HG03039 (cell line): Measurements from ENCODE around the gene ARFGEF2.
"Not testable (repeated sequence)": the region's sequence is repeated elsewhere in the genome, so short reads cannot be mapped to it uniquely, and the experiment has no call there.

Experiments used
- ATAC-seq: cut with Tn5 transposase; IDR thresholded peaks from one replicate; pipeline ENCODE4 v1.9.1; 2021; ENCODE audit warnings: mild to moderate bottlenecking, moderate library complexity; ENCODE audit not compliant: unreplicated experiment

Gene ARFGEF2

GRCh38 chr20:48949304-48950170, 28.0 kb downstream of the ARFGEF2 start:
- no peak for ATAC-seq

DNA sequence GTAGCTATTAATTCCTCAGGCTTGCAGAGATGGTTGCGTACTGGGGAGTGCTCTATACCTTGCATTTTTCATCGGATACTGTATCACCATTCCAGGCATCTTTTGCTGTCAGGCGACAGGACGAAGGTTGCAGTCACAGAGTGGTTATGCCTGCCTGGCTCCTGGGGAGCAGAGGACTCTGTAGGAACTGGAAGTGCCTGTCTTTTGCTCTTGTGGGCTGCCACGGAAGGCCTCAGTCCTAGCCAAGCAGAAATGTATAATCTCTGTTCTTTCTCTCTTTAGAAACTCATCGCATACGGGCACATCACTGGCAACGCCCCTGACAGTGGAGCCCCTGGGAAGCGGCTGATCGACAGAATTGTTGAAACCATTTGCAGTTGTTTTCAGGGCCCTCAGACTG, 29.5 kb downstream of the ARFGEF2 start:
- no peak for ATAC-seq

GRCh38 chr20:48951646-48952045, 30.1 kb downstream of the ARFGEF2 start:
- ATAC-seq = no peak

- ATAC-seq = no peak
Measured at GRCh38 chr20:48952656-48953055, 31.1 kb downstream of the ARFGEF2 start.

- ATAC-seq = no peak
Measured at GRCh38 chr20:48953653-48954052, 32.1 kb downstream of the ARFGEF2 start.

DNA sequence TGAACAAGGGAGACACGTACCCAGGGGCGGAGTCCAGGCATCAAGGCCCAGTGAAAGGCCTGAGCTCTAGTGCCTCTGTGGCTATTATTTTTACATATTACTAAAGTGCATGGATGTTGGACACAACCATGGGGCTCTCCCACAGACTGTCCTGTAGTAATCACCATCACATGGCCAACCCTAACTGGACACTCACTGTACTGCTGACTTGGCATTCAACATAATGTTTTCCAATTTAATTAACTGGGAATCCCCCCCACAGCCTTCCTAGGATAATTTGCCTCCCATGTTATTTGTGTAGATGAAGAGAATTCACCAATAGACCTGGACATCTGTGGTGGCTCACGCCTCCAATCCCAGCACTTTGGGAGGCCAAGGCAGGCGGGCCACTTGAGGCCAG, 34.5 kb downstream of the ARFGEF2 start:
- no peak for ATAC-seq

GRCh38 chr20:48957053-48957481, 35.6 kb downstream of the ARFGEF2 start:
- no peak for ATAC-seq

- ATAC-seq = no peak
Measured at GRCh38 chr20:48957533-48957932, 36.0 kb downstream of the ARFGEF2 start.

DNA sequence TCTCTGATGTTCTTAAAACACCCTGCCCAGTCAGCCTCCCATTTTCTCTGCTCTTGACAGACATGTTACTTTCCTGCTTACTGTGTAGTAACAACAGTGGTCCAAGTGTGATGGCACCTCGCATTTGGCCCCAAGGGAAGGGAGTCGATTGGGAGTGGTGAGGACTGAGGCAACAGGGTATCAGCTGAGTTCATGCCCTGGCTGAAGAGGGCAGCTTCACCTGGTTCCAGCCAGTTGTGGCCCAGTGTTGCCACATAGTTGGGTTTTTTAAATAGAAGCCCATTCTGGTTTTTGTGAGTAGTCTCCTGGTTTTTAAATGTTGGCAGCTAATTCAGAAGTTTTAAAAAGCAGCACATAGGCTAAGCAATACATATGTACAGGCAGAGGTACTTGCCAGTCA, 37.2 kb downstream of the ARFGEF2 start:
- no peak for ATAC-seq

DNA sequence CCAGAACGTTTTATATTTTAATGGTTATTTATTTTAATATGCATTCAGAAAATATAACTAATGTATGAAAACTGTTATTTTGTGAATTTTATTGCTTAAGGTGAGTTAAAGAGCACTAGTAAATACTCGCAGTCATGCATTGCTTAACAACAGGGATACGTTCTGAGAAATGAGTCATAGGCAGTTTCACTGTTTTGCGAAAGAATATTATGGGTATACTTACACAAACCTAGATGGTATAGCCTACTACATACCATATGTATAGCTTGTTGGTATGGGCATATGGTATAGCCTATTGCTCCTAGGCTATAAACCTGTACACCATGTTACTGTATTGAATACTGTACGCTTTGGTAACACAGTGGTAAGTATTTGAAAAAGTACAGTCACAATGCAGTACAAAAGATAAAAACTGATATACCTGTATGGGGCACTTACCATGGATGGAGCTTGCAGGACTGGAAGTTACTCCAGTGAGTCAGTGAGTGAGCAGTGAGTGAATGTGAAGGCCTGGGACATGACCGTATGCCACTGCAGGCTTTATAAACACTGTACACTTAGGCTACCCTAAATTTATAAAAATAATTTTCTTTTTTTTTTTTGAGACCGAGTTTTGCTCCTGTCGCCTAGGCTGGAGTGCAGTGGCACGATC, 38.5 kb downstream of the ARFGEF2 start:
- ATAC-seq = no peak

GRCh38 chr20:48962421-48962820, 40.9 kb downstream of the ARFGEF2 start:
- no peak for ATAC-seq

DNA sequence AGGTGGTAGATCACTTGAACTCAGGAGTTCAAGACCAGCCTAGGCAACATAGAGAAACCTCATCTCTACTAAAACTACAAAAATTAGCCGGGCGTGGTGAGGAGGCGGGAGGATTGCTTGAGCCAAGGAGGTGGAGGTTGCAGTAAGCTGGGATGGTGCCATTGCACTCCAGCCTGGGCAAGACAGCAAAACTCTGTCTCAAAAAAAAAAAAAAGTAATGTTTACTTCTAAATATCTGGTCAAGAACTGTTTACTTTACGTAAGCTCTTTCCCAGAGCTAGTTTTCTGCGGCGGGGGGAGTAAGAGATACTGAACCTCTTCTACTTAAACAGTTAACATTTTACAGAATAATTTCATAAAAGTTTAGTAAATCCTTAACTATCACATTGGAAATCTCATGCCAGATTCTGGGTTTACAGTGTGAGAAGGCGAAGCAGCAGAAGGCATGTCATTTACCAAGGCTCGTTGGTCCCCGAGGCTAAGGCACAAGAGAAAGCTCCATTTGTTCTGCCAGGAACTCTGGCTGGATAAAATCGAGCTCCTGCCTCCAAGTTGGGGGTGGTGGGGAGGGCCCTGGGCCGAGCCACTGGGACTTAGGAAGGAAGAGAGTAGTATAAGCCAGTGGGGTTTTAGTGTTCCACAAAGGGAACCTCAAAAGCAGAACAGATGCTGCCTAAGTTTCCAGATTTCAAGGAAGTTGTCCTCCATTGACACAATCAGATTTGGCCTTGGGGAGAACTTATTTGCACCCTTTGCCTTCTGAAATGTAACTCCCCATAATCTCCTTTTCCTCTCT, 41.7 kb downstream of the ARFGEF2 start:
- ATAC-seq = no peak

GRCh38 chr20:48965189-48965910, 43.8 kb downstream of the ARFGEF2 start:
- no peak for ATAC-seq

DNA sequence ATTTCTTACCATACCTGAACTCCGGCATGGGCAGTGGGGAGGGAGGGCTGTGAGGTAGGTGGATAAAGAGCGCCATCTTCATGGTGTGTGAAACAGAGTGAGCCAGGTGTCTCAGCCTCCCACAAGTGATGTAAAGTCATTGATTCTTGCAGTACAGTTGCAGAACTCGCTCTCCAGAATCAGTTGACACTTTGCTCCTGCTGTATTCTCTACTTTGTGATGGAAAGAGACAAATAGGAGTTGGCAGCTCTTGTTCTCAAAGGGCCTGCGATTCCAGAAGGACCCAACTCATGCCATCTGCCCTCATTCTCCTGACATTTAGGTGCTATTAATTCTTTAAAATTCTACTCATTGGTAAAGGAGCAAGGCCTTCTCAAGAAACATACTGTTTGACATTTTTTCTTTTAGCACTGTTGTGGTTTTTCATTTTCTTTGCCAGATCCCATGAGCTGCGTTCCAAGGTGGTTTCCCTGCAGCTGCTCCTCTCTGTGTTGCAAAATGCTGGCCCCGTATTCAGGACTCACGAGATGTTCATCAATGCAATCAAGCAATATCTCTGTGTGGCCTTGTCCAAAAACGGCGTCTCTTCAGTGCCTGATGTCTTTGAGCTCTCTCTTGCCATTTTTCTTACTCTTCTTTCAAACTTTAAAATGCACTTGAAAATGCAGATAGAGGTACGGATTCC, 49.3 kb downstream of the ARFGEF2 start:
- ATAC-seq = no peak

DNA sequence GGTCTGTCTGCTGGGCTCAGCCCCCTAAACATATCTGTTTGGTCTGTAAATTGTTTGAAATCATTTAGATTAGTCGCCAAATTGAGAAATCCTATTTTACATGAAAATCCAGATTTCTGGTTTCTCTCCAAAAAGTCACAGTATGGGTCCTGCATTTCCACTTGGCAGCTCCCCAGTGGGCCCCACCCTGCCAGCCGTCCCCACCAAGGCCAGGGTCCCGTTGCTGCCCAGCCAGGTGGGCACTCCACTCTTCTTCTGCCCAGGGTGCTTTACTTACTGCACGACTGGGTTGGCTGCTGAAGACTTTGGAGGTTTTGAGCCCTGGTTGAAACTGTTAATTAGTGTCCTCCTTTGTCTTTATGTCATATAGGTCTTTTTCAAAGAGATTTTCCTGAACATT, 50.4 kb downstream of the ARFGEF2 start:
- no peak for ATAC-seq

DNA sequence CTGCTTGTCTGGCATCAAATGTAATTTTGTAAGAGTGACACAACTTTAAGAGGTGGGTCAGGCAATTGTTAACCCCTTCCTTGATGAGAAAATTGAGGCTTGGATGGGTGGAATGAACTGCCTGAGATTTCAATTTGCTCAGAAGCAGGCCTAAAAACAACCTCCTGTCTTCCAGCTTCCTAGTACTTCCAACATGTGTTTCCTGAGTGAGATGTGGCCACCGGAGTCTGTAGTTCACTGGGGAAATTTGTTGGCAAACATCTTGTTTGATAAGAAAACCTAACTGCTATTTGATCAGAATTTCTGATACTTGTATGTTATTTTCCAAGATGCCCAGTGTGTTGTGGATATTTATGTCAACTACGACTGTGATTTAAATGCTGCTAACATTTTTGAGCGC, 51.3 kb downstream of the ARFGEF2 start:
- ATAC-seq = no peak

GRCh38 chr20:48975955-48976354, 54.4 kb downstream of the ARFGEF2 start:
- ATAC-seq = no peak

DNA sequence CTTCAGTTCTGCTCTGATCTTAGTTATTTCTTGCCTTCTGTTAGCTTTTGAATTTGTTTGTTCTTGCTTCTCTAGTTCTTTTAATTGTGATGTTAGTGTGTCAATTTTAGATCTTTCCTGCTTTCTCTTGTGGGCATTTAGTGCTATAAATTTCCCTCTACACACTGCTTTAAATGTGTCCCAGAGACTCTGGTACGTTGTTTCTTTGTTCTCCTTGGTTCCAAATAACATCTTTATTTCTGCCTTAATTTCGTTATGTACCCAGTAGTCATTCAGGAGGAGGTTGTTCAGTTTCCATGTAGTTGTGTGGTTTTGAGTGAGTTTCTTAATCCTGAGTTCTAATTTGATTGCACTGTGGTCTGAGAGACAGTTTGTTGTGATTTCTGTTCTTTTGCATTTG, 58.5 kb downstream of the ARFGEF2 start:
- ATAC-seq = not testable (repeated sequence)

GRCh38 chr20:48983423-48984400, 62.2 kb downstream of the ARFGEF2 start:
- no peak for ATAC-seq
